Heart right ventricle (tissue), 16 donors: ENCODE data around the gene CPVL. TPM values are rescaled to one million over a fixed set of nuclear protein-coding genes. Genes with fewer than 3 reads are reported as not detected.

ENCODE experiments used
- ATAC-seq, 8 donors: fragments of 200-7000 bp; cut with Tn5 transposase; one replicate each; pipeline ENCODE4 v1.9.1; 2020; ENCODE audit warnings: mild to moderate bottlenecking in 8 of 8, moderate library complexity in 8 of 8, moderate number of reproducible peaks in 1 of 8
- DNase-seq, 2 donors: peaks; one replicate each; pipeline ENCODE4 v3.0.0-alpha.2; 2020
- H3K27ac ChIP-seq, 10 donors: fragments of 200-600 bp; sonication (generic) in 2 of 10; one replicate each; pipeline versions ENCODE4 v1.5.0 to v1.8.0; 2020 to 2022; ENCODE audit warnings: mild to moderate bottlenecking in 3 of 10
- H3K27me3 ChIP-seq, 7 donors: fragments of 200-600 bp; one replicate each; pipeline ENCODE4 v1.8.0; 2021 to 2022; ENCODE audit warnings: mild to moderate bottlenecking in 2 of 7
- H3K36me3 ChIP-seq, 9 donors: fragments of 200-600 bp; sonication (generic) in 1 of 9; one replicate each; pipeline versions ENCODE4 v1.5.0 to v1.8.0; 2020 to 2022; ENCODE audit warnings: mild to moderate bottlenecking in 2 of 9
- H3K4me1 ChIP-seq, 9 donors: fragments of 200-600 bp; sonication (generic) in 1 of 9; one replicate each; pipeline versions ENCODE4 v1.5.0 to v1.8.0; 2020 to 2022; ENCODE audit warnings: mild to moderate bottlenecking in 4 of 9
- H3K4me3 ChIP-seq, 10 donors: fragments of 200-600 bp; sonication (generic) in 2 of 10; one replicate each; pipeline versions ENCODE4 v1.5.0 to v1.8.0; 2020 to 2022; ENCODE audit warnings: mild to moderate bottlenecking in 7 of 10, moderate library complexity in 2 of 10
- H3K9me3 ChIP-seq, 11 donors: fragments of 200-600 bp in 10 of 11; sonication (generic) in 2 of 11; one replicate each; pipeline versions ENCODE4 v1.5.0 to v1.8.0; 2013 to 2022; ENCODE audit warnings: mild to moderate bottlenecking in 2 of 11, control low read depth in 1 of 11, moderate library complexity in 1 of 11
- WGBS, 2 donors: extraction: QIAGEN DNeasy Blood & Tissue Kit; methylation state at CpG; one replicate each; pipeline ENCODE4 v1.1.7; 2013; ENCODE audit warnings: inconsistent platforms in 1 of 2; 5-methylcytosine and 5-hydroxymethylcytosine counted together
- intact Hi-C, 10 donors: fragments of 100-400 bp; cut with DNase I; formaldehyde crosslinking; loops; one replicate each; pipeline versions ENCODE4 v1.11.1 to v1.14.2; 2022
- polyA plus RNA-seq, 2 donors: library from polyadenylated mRNA; stranded (reverse); fragments of 200-250 nt; gene quantifications; one replicate each; pipeline ENCODE4 v1.2.3, GENCODE V29; 2013
- total RNA-seq, 10 donors: library from RNA; stranded (reverse); fragmentation: NEBNext Ultra II Directional in 3 of 10; extraction: Animal tissue kit (Norgen Biotek cat#: 25700) in 3 of 10; gene quantifications; one replicate each; pipeline versions ENCODE4 v1.2.1 to v1.2.4, GENCODE V29; 2021 to 2023
- TF ChIP-seq, protein P1 (sequence below), 9 donors: fragments of 200-600 bp; sonication (generic) in 2 of 9; IDR thresholded peaks; one replicate each; pipeline versions ENCODE4 v1.5.0 to v1.8.0; 2021 to 2022; ENCODE audit warnings: antibody characterized with exemption in 9 of 9, mild to moderate bottlenecking in 5 of 9, moderate library complexity in 1 of 9
- donor health status: Arrhythmogenic right ventricular cardiomyopathy.
- donor health status: ischemic (EF 13 %, LVEDD 7.1; RV severe dilation, severe dysfunction).
- donor health status: healthy with polysubstance abuse.
- donor health status: DM: no; HTN: yes; CAD: no.
- donor health status: DM: no; HTN: no; CAD: no.
- donor health status: ischemic (EF 25% LVEDD 6.9; RV normal size, moderate dysfunction).
- donor health status: ischemic (EF 25% LVEDD 5.7; RV mildly dilated, moderate dysfunction).
- donor health status: healthy.
- donor health status: DM: yes; HTN: yes; CAD: no.
- donor health status: Ischemic cardiomyopathy.
- donor health status: ischemic (EF 35%, LVEDD 5.7; RV mildly dilated, moderate dysfunction).
- donor health status: nonischemic (EF 11% LVEDD 7.7; RV severe dilation, severe dysfunction).
- donor health status: DM: yes; HTN: yes; CAD: no.
- donor health status: PGD.
- donor health status: ischemic (EF 29% LVEDD 5.4; RV normal size, mild dysfunction).
- donor health status: nonischemic (EF 23%, LVEDD 6.1; RV moderate dilation, normal function).

CPVL gene
- total and polyA plus RNA-seq, 12 donors: 49.4 to 215 (median 93.0) TPM

DNA sequence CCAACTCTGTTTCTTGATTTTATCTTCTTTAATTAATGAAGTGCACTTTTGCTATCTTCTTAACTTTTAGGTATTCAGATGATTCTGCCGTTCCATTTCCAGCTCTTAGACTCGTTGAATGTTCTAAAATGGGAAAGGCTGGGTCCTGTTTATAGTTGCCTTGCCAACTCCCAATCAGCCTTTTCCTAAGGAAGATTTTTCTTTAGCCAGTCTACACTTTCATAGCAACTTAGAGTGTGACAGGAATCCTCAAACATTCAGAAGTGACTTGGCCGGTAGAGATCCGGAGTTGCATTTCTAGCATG lies 165.2 kb downstream of the CPVL start:
- no peaks in the 10 kb centered on the region for H3K36me3 ChIP-seq
- H3K9me3 ChIP-seq: peaks cover 0 to 13% (median 0%) of the 10 kb centered on the region in 11 donors
- ATAC-seq (no peak), DNase-seq (no peak)
- WGBS, 2 donors: 54 to 55% methylated on average over 4 of the region's 4 CpGs
- intact Hi-C loops: no loop called here
- no peaks in the 10 kb centered on the region for H3K27me3 ChIP-seq
- peaks cover 0 to 34% (median 18%) of the 10 kb centered on the region in 9 donors for H3K4me1 ChIP-seq
- TF ChIP-seq, protein P1, sequence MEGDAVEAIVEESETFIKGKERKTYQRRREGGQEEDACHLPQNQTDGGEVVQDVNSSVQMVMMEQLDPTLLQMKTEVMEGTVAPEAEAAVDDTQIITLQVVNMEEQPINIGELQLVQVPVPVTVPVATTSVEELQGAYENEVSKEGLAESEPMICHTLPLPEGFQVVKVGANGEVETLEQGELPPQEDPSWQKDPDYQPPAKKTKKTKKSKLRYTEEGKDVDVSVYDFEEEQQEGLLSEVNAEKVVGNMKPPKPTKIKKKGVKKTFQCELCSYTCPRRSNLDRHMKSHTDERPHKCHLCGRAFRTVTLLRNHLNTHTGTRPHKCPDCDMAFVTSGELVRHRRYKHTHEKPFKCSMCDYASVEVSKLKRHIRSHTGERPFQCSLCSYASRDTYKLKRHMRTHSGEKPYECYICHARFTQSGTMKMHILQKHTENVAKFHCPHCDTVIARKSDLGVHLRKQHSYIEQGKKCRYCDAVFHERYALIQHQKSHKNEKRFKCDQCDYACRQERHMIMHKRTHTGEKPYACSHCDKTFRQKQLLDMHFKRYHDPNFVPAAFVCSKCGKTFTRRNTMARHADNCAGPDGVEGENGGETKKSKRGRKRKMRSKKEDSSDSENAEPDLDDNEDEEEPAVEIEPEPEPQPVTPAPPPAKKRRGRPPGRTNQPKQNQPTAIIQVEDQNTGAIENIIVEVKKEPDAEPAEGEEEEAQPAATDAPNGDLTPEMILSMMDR (IDR thresholded peaks at IDR 0.05): no peak
- H3K27ac ChIP-seq: peak overlapping the region in 6 of 10 donors; percentile 17 to 54 (median 34)
- no peak overlapping the region for H3K4me3 ChIP-seq

DNA sequence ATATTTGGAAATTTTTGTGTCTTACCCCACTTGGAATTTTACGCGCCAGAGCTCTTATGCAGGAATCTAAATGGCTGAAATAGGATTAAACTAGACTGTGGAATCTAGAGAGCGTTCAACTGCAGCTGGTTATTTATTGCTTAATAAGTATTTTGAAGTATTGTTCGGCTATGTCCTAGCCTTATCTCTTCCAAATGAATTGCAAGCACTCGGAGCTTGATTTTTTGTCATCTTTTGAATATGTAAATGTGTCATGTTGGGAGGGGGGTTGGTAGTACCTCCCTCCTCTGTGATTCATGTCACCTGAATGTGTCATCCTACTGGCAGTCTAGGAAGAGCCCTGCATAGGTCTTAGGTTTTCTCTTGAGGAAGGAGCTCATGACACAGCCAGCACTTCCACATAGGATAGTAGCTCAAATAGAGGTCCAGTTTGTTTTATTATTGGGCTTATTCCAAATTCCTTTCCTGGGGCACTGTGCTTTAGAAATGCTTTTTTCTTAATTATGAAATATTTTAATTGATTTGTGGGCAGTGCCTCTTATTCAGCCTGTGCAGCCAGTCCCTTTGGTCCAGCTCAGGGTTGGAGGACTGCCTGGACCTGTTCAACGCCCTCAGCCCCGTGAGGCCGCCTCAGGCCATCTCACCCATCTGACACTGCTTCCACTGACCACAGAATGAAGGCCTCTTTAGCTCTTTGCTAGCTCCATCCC lies 165.7 kb downstream of the CPVL start:
- ATAC-seq (peak in 4 of 8 donors; percentile 11 to 39 (median 32)), DNase-seq (no peak)
- peaks cover 0 to 13% (median 0%) of the 10 kb centered on the region in 11 donors for H3K9me3 ChIP-seq
- H3K36me3 ChIP-seq: no peaks in the 10 kb centered on the region
- TF ChIP-seq, protein P1 (IDR thresholded peaks at IDR 0.05): no peak
- WGBS, 2 donors: 80 to 81% methylated on average over 8 of the region's 8 CpGs
- no peaks in the 10 kb centered on the region for H3K27me3 ChIP-seq
- H3K27ac ChIP-seq: peak overlapping the region in 6 of 10 donors; percentile 17 to 54 (median 34)
- no peak overlapping the region for H3K4me3 ChIP-seq
- intact Hi-C loops: no loop called here
- peaks cover 0 to 29% (median 13%) of the 10 kb centered on the region in 9 donors for H3K4me1 ChIP-seq

DNA sequence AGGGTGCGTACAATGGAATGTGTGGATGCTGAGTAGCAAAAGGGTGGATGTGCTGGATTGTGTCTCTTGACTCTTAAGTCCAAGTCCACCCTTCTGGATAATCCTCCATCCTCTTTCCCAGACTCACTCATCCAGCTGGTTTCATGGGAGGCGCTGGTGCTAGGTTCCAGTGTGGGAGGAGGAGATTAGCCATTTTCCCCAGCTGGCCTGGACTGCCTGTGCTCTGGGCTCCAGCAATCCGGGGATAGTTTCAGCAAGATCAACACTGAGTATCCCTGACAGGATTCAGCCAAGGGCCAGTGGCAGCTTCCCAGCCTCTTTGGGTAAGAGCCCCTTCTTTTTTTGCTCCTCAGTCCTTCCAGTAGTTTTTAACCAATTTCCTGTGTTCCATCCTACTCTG lies 166.6 kb downstream of the CPVL start:
- WGBS, 2 donors: 76 to 82% methylated on average over 3 of the region's 3 CpGs
- peaks cover 0 to 18% (median 0%) of the 10 kb centered on the region in 11 donors for H3K9me3 ChIP-seq
- TF ChIP-seq, protein P1 (IDR thresholded peaks at IDR 0.05): no peak
- ATAC-seq (peak; percentile 72 to 87 (median 82)), DNase-seq (peak; percentile 30 to 39)
- no peaks in the 10 kb centered on the region for H3K36me3 ChIP-seq
- peaks cover 0 to 21% (median 7%) of the 10 kb centered on the region in 9 donors for H3K4me1 ChIP-seq
- peak overlapping the region in 2 of 10 donors; percentile 36 to 54 for H3K27ac ChIP-seq
- H3K4me3 ChIP-seq: no peak overlapping the region
- no peaks in the 10 kb centered on the region for H3K27me3 ChIP-seq
- intact Hi-C loops: loop anchor here in 1 of 10 donors (5.0 kb wide), 1 partner anchor 1567 kb away; no protein-coding TSS in a partner anchor

GRCh38 chr7:28977881-28978280 lies 168.5 kb downstream of the CPVL start:
- no peaks in the 10 kb centered on the region for H3K27me3 ChIP-seq
- H3K27ac ChIP-seq: no peak overlapping the region
- H3K4me1 ChIP-seq: peaks cover 0 to 10% (median 0%) of the 10 kb centered on the region in 9 donors
- WGBS, 2 donors: 22 to 30% methylated on average over 1 of the region's 1 CpG
- DNase-seq (no peak), ATAC-seq (peak in 1 of 8 donors; percentile 11)
- intact Hi-C loops: loop anchor here in 1 of 10 donors (5.0 kb wide), 1 partner anchor 1566 kb away; no protein-coding TSS in a partner anchor
- TF ChIP-seq, protein P1 (IDR thresholded peaks at IDR 0.05): no peak
- H3K4me3 ChIP-seq: no peak overlapping the region
- H3K36me3 ChIP-seq: no peaks in the 10 kb centered on the region
- peaks cover 0 to 33% (median 6%) of the 10 kb centered on the region in 11 donors for H3K9me3 ChIP-seq
